GM21360 (cell line): ENCODE data around the gene C1QTNF9.
"Not testable (repeated sequence)": the region's sequence is repeated elsewhere in the genome, so short reads cannot be mapped to it uniquely, and the experiment has no call there.

ENCODE experiments used
- ATAC-seq: cut with Tn5 transposase; IDR thresholded peaks from one replicate; pipeline ENCODE4 v1.9.1; 2021; ENCODE audit warnings: mild to moderate bottlenecking, moderate library complexity; ENCODE audit not compliant: unreplicated experiment

The C1QTNF9 gene

DNA sequence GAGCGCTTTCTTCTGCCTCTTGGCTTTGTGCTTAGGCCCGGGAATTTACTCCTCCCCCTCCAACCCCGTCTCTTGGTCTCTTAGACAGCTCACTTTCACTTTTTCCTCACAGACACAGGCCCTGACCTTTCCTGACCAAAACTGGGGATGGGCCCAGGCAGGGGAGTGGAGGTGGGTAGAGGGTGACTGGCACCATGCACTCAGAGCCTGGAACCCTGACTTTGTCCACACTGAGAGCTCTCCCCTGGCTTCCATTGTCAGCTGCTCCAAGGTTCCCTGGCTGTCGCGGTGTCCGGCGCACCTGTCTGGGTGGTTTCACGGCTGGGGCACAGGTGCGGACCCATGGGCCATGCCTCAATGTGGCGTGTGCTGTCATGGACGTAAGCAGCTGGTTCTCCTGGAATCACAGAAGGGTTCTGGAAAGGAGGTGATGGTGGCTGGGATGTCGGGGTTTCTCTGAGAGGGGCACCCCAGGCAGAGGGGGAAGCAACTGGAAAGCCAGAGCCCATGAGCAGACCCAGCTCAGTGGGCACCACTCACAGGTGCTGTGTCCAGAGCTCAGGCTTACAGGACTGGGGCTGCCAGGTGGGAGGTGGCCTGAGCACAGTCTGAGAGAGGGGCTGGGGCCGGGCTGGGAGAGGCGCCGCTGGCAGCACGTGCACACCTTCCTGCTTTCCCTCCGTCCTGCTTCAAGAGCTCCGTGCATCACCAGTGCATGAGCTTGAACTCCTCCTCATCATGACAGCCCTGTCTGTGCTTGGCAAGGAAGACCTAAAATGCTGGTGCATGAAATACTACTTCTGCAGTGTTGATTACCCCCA, 28.0 kb upstream of the C1QTNF9 start:
- ATAC-seq = no peak

DNA sequence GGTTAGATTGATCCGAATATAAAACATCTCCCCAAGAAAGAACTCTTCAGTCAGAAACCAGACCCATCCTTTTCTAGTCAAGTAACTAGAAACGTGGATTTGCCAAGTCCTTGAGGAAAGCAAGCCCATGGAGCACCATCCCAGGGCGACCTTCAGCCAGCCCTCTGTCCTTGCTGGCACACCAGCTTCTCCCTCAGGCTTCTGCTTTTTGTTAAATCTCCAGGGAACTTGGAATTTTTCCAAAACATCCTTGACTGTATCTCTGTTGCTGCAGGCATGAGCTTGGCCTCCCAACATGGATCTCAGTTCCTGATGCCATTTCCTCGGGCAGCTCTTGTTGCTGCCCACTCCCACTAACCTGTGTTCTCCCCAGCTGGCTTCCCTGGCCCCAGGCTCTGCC, 27.1 kb upstream of the C1QTNF9 start:
- no peak for ATAC-seq

DNA sequence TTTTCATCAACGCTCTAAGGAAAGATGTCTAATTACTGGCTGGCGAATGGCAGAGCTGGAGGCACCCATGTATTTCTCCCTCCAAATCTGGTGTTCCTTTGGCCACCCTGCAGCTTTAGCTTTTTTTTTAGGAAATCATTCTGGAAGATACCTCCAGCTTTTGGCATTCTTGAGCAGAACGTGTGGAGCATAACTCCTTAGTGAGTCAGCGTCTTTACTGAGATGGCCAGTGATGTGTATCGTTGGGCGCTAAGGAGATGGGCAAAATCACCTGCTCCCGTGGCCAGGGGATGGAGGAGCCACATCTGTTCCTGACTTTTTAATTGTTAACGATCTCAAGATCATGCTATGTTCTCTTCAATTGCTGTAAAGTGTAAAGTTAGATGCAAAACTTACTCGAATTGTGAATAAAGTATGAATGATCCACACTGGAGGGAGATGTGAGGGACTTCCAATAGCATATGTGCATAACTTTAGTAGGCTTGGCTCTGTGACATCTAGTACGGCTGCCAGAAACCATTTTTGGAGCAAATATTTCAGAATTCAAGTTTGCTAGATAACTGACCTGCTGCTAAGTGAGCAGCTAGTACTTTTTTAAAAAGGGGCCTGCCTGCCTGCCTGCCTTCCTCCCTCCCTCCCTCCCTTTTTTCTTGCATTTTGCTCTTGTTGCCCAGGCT, 24.4 kb upstream of the C1QTNF9 start:
- no peak for ATAC-seq

DNA sequence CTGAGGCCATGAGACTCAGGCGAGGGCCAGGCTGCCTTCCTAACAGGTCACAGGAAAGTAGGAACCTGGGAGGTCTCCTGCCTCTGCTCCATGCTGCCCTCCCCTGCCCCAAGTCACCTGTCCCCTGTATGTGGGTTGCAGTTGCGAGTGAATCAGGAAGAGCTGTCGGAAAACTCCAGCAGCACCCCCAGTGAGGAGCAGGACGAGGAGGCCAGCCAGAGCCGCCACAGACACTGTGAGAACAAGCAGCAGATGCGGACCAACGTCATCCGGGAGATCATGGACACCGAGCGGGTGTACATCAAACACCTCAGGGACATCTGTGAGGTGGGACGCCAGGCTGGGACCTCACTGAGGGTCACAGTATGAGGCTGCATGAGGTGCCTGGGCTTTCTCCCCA, 22.8 kb upstream of the C1QTNF9 start:
- ATAC-seq = no peak

DNA sequence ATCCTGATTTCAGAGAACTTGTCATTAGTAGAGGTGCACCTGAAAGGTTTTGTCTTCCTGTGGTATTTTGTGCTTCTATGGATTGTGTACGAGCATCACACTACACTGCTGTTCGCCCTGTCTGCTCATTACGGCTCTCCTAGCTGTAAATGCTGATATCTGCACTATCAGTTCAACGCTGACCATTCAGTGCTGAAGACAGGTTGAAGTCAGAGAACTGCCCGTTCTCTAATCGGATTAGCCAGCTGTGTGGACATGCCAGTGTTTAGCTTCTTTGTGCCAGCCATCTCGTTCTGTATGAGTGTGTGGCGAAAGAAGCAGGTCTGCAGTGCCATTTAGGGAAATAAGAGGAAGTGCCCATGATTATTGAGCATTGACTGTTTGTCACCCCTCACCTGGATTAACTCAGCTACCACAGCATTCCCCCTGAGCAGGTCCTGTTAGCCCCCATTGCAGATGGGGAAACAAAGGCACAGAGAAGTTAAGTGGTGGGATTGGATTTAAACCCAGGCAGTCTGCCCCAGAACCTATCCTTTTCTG, 21.6 kb upstream of the C1QTNF9 start:
- no peak for ATAC-seq

DNA sequence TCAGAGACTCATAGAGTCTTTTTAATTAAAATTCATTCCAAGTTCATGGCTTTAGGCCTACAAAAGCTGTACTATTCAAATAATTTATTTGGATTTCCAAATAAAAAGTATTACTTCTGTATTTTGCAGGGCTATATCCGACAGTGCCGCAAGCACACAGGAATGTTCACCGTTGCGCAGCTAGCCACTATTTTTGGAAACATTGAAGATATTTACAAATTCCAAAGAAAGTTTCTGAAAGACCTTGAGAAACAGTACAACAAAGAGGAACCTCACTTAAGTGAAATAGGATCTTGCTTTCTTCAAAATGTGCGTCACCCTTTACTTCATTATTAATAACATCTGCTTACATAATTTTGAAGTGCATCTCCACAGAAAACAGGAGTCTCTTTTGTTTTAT, 20.5 kb upstream of the C1QTNF9 start:
- no peak for ATAC-seq

DNA sequence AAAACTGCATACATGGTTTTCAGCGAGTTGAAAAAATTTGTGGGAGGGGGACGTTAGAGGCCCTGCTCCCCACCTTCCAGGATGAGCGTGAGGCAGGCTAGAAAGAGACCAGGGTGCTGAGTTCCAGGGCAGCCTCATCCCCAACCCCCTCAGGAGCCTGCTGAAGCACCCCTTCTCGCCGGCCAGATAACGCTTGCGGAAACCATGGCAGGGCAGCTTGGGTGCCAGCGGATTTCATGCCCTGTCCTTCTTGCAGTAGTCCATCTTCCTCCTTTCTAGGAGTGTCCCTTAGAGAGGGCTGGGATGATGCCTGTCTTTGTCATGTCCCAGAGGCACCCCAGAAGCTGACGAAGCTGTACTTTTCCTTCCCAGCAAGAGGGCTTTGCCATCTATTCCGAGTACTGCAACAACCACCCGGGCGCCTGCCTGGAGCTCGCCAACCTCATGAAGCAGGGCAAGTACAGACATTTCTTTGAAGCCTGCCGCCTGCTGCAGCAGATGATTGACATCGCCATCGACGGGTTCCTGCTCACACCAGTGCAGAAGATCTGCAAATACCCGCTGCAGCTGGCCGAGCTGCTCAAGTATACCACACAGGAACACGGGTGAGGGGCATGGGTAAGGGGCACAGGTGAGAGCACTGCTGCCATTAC, 19.0 kb upstream of the C1QTNF9 start:
- ATAC-seq = no peak

DNA sequence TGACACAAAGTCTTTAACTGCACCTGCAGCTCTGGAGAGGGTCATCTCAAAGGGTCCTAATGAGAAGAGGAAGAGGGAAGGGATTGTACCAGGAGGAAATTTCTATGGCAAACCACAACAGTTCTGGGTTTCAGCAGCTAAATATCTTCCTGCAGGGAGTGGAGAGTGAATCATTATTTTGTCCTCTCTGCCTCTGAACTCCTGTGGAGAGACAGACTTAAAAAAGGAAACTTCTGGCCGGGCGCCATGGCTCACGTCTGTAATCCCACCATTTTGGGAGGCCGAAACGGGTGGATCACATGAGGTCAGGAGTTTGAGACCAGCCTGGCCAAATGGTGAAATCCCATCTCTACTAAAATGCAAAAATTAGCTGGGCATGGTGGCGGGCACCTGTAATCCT, 16.9 kb upstream of the C1QTNF9 start:
- ATAC-seq = no peak

DNA sequence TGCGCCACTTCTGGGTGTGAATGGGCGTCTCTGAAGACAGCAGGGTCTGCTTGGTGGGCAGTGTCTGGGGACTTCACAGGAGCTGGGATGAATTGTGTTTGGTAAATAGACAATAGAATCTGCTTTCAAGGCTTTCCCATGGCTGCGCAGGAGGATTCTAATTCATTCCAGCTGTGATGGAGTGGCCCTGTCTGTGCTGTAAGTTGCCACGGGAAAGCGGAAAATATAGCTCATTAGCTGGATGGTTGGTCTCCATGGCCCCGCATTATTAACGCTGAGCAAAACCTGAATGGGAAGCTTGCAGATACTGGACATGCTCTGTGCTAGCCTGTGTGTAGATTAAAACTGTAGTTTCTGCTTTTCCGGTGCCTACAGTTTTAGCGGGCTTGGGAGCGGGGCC, 15.6 kb upstream of the C1QTNF9 start:
- no peak for ATAC-seq

DNA sequence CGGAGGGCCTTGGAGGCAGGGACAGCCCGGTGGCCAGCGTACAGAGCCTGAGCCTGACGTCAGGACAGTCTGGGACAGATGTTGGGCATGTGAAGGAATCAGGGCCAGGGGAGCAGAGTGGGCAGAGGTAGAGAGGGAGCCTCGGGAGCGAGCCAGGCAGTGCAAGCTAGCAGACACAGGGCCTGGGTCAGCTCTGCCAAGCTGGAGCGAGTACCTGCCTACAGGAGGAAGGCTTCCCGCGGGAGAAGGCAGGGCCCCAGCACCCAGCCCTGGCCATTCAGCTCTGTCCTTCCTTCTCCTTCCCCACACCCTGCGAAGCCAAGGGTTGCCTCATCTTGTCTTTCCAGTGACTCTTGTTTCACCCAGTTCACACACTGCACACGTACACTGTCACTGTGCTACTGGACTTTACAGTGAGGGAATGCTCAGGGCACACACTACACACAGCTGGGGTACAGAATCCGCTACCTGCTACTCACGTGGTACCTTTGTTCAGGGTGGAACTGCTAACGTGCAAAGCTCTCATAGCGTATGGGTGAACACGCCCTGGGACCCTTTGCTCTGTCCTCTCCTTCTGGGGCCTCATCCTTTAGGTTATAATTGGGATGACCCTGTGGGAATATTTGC, 9.8 kb upstream of the C1QTNF9 start:
- no peak for ATAC-seq

DNA sequence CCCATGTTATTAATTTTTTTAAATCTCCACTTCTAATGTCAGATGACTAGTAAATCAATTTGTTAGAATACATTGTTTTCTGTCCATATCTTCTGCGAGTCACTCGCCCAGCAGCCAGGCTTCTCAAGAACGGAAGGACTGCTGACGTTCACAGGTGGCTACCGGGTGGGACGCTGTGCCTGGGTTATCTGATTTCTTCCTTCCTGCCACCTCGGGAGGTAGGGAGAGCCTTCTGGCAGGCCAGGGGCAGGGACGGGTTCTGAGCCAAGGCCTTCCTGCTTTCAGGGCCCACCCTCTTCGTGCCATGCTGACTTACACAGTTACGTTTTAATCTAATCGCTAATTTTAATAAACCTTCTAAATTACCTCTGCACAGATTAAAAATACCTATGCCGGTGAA, 7.9 kb upstream of the C1QTNF9 start:
- no peak for ATAC-seq

DNA sequence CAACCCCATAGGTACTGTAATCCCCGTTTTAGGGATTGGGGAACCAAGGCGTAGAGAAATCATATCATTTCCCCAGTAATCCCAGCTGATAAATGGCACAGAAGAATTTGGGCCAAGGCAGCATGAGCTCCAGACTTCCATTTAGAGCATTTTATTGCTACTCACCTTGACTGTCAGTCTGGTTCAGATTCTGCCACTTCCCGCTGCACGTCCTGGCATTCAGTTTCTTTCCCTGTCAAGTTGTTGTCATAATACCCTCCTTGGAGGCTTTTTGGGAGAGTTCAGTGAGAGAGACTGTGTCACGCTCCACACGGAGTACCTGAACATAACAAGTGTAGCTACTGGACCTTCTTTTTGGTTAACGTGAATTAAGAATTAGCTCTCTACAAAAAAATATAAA, 7.5 kb upstream of the C1QTNF9 start:
- ATAC-seq = no peak

DNA sequence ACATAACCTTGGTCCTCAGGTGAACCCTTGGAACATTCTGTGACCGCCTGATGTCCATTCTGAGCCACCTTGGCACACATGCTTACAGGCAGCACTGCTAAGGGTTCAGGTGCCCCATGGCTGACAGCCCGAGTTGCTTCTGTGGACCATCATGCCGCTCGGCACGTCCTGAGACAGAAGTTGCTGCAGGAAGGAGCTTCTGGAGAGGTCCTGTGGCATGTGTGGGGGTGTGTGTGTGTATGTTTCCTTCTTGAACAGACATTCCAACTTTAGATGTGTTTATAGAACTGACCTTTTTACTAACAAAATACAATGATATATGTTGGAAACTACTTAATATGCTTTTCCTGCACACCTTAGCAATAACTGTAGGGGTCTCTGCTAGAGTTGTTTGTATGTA, 4.8 kb upstream of the C1QTNF9 start:
- ATAC-seq = no peak

DNA sequence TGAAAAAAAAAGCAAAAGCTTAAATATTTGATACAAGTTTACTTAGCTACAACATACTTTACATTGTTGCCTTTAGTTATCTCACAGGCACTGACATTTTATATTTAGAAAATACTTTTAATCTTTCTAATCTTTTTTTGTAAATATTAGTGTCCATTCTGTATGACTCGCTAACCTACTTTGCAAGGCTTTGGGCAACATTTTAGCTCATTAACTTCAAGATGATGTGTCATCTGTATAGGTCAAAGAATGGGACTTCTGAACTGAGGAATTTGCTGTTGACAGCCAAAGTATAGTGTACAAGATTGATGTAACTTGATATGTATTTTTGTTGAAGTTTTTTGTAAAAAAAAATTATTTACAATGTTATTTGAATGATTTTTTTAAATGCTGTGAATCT, 2.7 kb upstream of the C1QTNF9 start:
- no peak for ATAC-seq

DNA sequence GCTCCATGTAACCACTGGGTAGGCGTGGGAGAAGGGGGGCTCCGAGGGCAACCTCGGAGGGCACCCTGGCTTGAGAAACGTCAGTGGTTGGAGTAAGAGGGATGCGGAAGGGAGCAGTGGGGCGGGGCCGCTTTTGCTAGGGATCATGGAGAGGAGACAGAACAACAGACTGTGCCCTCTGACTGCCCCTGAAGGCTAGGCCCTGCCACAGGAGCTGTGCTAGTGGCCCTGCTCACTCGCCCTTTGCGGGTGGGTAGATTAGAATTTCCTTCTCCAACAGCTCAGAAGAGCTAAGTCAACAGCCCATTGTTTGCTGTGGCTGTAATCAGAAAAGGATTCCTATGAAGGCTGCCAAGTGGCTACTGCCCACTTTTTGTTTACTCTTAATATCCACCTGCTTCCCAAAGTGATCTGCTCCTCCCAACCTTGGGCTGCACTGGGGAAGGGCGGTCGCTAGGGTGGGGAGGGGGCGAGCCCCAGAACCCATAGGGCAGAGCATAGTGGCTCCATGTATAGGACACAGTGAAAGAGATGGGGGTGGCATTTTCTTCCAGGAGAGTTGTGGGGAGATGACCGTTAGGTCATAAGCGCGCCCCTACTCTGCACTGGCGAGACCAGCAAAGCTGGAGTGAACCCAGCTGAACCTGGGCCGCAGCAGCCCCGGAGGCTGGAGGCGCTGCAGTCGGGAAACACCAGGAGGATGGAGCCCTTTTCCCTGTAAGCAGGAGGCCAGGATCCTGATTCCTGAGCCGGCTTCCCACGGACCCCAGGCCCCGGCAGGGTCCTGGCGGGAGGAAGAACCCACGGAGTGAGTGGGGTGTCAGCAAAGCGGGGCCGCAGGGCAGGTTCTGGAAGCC, 1.9 kb upstream of the C1QTNF9 start:
- ATAC-seq = no peak

DNA sequence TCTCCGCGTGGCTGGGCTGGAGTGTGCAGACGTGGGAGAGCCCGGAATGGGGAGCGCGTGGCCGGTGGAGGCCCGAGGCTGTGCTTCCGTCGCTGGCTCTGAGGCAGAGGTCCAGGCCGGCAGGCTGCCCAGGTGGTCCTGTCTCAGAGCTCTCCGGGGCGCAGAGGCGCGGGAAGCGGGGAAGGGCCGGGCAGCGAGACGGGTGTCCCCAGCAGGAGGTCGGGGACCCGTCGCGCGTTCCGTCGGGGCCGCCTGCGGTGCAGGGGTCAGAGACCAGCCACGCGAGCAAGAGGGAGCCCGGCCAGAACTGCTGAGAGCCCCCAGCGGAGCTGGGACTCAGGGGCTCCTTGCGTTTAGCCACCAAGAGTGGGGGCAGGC, 1.3 kb upstream of the C1QTNF9 start:
- no peak for ATAC-seq

DNA sequence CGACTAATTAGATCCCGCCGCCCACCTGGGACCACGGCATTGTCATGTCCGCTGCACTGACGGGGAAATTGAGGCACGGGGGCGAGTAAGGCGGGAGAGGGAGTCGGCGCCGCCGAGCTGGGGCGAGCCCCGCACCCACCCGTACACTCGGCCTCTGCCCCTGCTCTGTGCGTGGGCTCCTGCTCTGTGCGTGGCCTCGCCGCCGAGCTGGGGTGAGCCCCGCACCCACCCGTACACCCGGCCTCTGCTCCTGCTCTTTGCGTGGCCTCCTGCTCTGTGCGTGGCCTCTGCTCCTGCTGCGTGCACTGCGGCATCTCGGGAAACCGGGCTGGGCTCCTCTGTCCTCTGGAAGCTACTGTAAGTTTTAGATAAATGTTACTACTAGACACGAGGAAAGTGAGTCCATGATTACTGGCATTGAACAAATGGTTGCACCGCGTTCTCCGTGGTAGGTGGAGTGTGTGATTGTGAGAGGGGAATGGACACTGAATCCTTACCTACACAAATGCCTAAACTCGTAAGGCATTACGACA, 826 bp upstream of the C1QTNF9 start:
- ATAC-seq = no peak

DNA sequence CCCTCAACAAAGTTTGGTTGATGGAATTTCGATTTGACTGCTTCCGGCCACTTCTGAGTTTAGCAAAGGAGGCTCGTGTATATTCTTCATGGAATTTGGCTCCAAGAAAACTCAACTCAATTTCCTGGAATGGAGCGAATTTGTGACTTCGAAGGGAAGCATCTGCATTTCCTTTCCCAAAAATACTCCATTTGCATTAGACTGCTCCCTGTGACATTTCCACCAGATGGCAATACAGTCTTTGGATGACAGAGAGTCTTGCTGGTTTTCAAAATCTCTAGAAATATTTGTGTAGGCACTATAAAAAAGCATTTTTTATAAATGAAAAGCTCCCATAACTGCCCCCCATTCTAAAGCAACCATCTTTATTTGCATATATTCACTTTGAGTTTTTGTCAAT, 4.1 kb downstream of the C1QTNF9 start:
- no peak for ATAC-seq

DNA sequence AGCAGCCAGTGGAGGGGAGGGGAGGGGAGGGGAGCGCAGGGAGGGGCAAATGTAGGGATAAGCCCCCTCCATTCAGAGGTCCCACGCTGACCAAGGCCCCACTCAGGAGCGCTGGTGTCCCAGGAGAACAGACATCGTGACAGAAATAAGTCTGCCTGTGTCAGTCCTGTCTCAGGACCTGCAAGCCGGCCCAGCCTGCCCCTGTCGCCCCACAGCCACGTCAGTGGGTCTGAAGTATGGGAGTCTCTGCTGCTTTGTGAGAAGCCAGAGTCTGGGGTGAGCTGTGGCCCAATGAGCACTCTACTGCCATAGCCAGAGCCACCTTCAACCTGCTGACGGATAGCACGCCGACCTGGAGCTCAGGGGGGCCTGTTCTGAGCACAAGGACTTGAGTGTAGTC, 8.5 kb downstream of the C1QTNF9 start:
- ATAC-seq = not testable (repeated sequence)

DNA sequence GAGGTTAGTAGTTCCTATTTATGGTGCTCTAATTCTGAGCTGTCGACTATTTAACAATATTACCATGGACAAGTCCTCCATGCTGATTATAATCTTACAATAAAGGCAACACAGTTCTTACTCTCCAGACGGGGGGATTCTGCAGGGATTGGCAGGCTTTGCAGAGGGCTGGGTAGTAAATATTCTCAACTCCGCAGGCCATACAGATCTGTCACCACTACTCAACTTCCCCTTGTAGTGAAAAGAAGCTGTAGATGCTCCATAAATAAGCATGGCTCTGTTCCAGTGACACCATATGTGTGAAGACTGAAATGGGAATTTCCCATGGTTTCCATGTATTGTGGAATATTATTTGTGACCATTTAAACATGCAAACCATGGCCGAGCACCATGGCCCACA, 9.5 kb downstream of the C1QTNF9 start:
- ATAC-seq = not testable (repeated sequence)
